Hematopoietic multipotent progenitor cell treated with erythropoietin and hydrocortisone succinate and interleukin-3 and kit ligand, for 4 days (in vitro differentiated cells): ENCODE data around the gene FAM83E.
"Not testable (repeated sequence)": the region's sequence is repeated elsewhere in the genome, so short reads cannot be mapped to it uniquely, and the experiment has no call there.

Source experiments
- DNase-seq: peaks from one replicate; pipeline ENCODE4 v3.0.0-alpha.2; 2015

The FAM83E gene

GRCh38 chr19:48639483-48640375 is 24.9 kb upstream of the FAM83E start:
- no peak for DNase-seq

- DNase-seq: no peak
Observed at GRCh38 chr19:48638831-48639381, 24.0 kb upstream of the FAM83E start.

GRCh38 chr19:48637948-48638830 is 23.3 kb upstream of the FAM83E start:
- peak; percentile 96 for DNase-seq

- DNase-seq: peak; percentile 100
Observed at GRCh38 chr19:48637449-48637947, 22.6 kb upstream of the FAM83E start.

- no peak for DNase-seq
Observed at GRCh38 chr19:48636859-48637448, 22.1 kb upstream of the FAM83E start, which contains the start of gene DBP. TSS of gene DBP (minus strand) at chr19:48637379. CDS start at chr19:48636994, 385 bp downstream.

GRCh38 chr19:48635966-48636858 is 21.3 kb upstream of the FAM83E start:
- peak; percentile 54 for DNase-seq

- peak; percentile 85 for DNase-seq
Observed at GRCh38 chr19:48635263-48635965, 20.5 kb upstream of the FAM83E start.

GRCh38 chr19:48634424-48635262 is 19.8 kb upstream of the FAM83E start:
- peak; percentile 99 for DNase-seq

GRCh38 chr19:48634036-48634342 is 19.1 kb upstream of the FAM83E start:
- no peak for DNase-seq

- DNase-seq: no peak
Observed at GRCh38 chr19:48633148-48634035, 18.5 kb upstream of the FAM83E start.

- peak; percentile 67 for DNase-seq
Observed at GRCh38 chr19:48632692-48633147, 17.8 kb upstream of the FAM83E start.

- DNase-seq: not testable (repeated sequence)
Observed at GRCh38 chr19:48632286-48632685, 17.4 kb upstream of the FAM83E start.

- DNase-seq: peak; percentile 57
Observed at GRCh38 chr19:48631225-48631624, 16.3 kb upstream of the FAM83E start.

- peak; percentile 94 for DNase-seq
Observed at GRCh38 chr19:48630296-48631063, 15.6 kb upstream of the FAM83E start.

GRCh38 chr19:48629599-48630295 is 14.9 kb upstream of the FAM83E start:
- peak; percentile 57 for DNase-seq

- DNase-seq: no peak
Observed at GRCh38 chr19:48629297-48629598, 14.4 kb upstream of the FAM83E start.

- no peak for DNase-seq
Observed at GRCh38 chr19:48628486-48629296, 13.8 kb upstream of the FAM83E start.
